Gastroesophageal sphincter (tissue), 4 donors: ENCODE data around the gene RPL38. TPM values are rescaled to one million over a fixed set of nuclear protein-coding genes. Genes with fewer than 3 reads are reported as not detected.

Experiments used
- ATAC-seq: fragments of 150-250 bp; one replicate; pipeline ENCODE4 v1.9.1; 2016; ENCODE audit warnings: mild to moderate bottlenecking, moderate library complexity
- H3K27ac ChIP-seq, 4 donors: fragments of 200-600 bp; sonication (generic) in 3 of 4; 1 replicate in 3 of 4; 2 replicates in 1 of 4; pipeline ENCODE4 v1.5.1; 2016 to 2019
- H3K27me3 ChIP-seq: fragments of 200-600 bp; sonication (generic); one replicate; pipeline ENCODE4 v1.5.1; 2019
- H3K36me3 ChIP-seq, 2 donors: fragments of 200-600 bp; sonication (generic); one replicate each; pipeline ENCODE4 v1.5.1; 2019; ENCODE audit warnings: control low read depth in 1 of 2
- H3K4me1 ChIP-seq, 3 donors: fragments of 200-600 bp; sonication (generic); 1 replicate in 2 of 3; 2 replicates in 1 of 3; pipeline ENCODE4 v1.5.1; 2016 to 2019; ENCODE audit warnings: control low read depth in 2 of 3
- H3K4me3 ChIP-seq, 2 donors: fragments of 200-600 bp; sonication (generic); one replicate each; pipeline ENCODE4 v1.5.1; 2019; ENCODE audit warnings: mild to moderate bottlenecking in 1 of 2, moderate library complexity in 1 of 2
- H3K9me3 ChIP-seq, 3 donors: fragments of 200-600 bp; sonication (generic); one replicate each; pipeline ENCODE4 v1.5.1; 2017 to 2019; ENCODE audit warnings: control low read depth in 2 of 3
- EP300 ChIP-seq: sonication (generic); formaldehyde crosslinking; IDR thresholded peaks from one replicate; pipeline ENCODE4 v1.6.1; 2017; ENCODE audit warnings: antibody characterized with exemption, mild to moderate bottlenecking
- POLR2A ChIP-seq, 2 donors: fragments of 450-650 bp; IDR thresholded peaks; one replicate each; pipeline ENCODE4 v1.6.1; 2017; ENCODE audit warnings: antibody characterized with exemption in 2 of 2, mild to moderate bottlenecking in 2 of 2, moderate library complexity in 1 of 2
- POLR2AphosphoS5 ChIP-seq: sonication (generic); formaldehyde crosslinking; IDR thresholded peaks from one replicate; pipeline ENCODE4 v1.6.1; 2017; ENCODE audit warnings: antibody characterized with exemption
- WGBS, 2 donors: methylation state at CpG; one replicate each; pipeline ENCODE4 v1.1.5; 2018; ENCODE audit warnings: low coverage in 1 of 2; 5-methylcytosine and 5-hydroxymethylcytosine counted together
- total RNA-seq, 4 donors: library from RNA; depleted of rRNA; stranded (reverse); fragments of >200 nt; gene quantifications; one replicate each; pipeline ENCODE4 v1.1.0, GENCODE V29; 2016
- TF ChIP-seq, protein P1 (sequence below), 4 experiments: fragments of 200-600 bp in 2 of 4; fragments of 450-650 bp in 2 of 4; sonication (generic) in 1 of 4; IDR thresholded peaks; one replicate each; pipeline ENCODE4 v1.5.1; 2017 to 2019; ENCODE audit warnings: antibody characterized with exemption in 4 of 4, mild to moderate bottlenecking in 2 of 4, moderate library complexity in 2 of 4

RPL38 gene
- total RNA-seq, 4 donors from 2014 or later, result 407 to 628 (median 526) TPM

DNA sequence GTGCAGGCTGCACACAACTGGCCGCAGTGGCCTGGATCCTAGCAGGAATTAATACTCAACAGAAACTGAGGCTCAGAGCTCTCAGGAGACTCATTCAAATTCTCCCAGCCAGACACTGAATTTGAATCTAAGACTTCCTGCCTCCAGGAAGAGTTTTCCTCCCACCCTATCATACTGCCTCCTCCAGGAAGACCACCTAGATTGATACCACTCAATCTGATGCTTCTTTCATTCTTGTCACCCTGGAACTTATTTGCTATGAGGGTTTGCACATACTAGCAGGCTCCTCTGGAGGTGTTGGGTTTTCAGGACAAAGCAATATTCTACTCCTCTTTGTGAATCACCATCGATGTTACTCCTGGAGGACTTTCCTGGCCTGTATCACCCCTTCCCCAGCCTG is 5.7 kb upstream of the RPL38 start:
- WGBS, 2 donors, result 83 to 100% methylated on average over 1 to 2 of the region's 2 CpGs
- no peak for ATAC-seq

DNA sequence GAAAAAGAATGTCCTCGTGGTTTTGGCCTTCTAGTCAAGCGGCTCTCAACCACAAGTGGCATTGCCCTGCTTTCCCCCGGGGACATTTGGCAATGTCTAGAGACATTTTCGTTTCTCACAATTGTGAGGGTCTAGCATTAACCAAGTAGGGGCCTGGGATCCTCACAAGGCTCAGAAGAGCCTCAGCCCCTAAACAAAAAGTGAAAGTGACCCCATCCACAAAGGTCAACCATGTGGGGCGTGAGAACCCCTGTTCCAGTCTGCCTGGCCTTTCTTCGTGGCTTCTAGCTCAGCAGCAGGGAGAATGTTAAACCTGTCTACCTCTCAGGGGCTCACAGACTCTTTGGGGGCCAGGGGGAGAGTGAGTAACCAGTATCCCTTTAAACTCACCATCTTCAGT is 4.8 kb upstream of the RPL38 start:
- no peak for ATAC-seq
- Histone ChIP-seq H3K27ac (no peak overlapping the region), H3K27me3 (peaks cover 93% of the 10 kb centered on the region), H3K4me1 (peaks cover 0 to 13% (median 0%) of the 10 kb centered on the region in 3 donors), H3K9me3 (no peaks in the 10 kb centered on the region), H3K36me3 (no peaks in the 10 kb centered on the region), H3K4me3 (no peak overlapping the region)
- no peak for TF ChIP-seq POLR2A (IDR thresholded peaks at IDR 0.05)
- TF ChIP-seq POLR2AphosphoS5, result no peak
- TF ChIP-seq, protein P1, sequence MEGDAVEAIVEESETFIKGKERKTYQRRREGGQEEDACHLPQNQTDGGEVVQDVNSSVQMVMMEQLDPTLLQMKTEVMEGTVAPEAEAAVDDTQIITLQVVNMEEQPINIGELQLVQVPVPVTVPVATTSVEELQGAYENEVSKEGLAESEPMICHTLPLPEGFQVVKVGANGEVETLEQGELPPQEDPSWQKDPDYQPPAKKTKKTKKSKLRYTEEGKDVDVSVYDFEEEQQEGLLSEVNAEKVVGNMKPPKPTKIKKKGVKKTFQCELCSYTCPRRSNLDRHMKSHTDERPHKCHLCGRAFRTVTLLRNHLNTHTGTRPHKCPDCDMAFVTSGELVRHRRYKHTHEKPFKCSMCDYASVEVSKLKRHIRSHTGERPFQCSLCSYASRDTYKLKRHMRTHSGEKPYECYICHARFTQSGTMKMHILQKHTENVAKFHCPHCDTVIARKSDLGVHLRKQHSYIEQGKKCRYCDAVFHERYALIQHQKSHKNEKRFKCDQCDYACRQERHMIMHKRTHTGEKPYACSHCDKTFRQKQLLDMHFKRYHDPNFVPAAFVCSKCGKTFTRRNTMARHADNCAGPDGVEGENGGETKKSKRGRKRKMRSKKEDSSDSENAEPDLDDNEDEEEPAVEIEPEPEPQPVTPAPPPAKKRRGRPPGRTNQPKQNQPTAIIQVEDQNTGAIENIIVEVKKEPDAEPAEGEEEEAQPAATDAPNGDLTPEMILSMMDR (IDR thresholded peaks at IDR 0.05), result no peak
- TF ChIP-seq EP300, result no peak
- WGBS, 2 donors, result 51 to 62% methylated on average over 2 of the region's 6 CpGs

More for the DNA sequence above, 5.7 kb upstream of the RPL38 start:
- Histone ChIP-seq H3K4me1 (peaks cover 0 to 8% (median 0%) of the 10 kb centered on the region in 3 donors), H3K9me3 (no peaks in the 10 kb centered on the region), H3K4me3 (no peak overlapping the region), H3K36me3 (no peaks in the 10 kb centered on the region), H3K27ac (no peak overlapping the region), H3K27me3 (peaks cover 97% of the 10 kb centered on the region)
- TF ChIP-seq EP300 (no peak), POLR2A (IDR thresholded peaks at IDR 0.05) (no peak), POLR2AphosphoS5 (no peak)
- TF ChIP-seq, protein P1 (IDR thresholded peaks at IDR 0.05), result no peak

DNA sequence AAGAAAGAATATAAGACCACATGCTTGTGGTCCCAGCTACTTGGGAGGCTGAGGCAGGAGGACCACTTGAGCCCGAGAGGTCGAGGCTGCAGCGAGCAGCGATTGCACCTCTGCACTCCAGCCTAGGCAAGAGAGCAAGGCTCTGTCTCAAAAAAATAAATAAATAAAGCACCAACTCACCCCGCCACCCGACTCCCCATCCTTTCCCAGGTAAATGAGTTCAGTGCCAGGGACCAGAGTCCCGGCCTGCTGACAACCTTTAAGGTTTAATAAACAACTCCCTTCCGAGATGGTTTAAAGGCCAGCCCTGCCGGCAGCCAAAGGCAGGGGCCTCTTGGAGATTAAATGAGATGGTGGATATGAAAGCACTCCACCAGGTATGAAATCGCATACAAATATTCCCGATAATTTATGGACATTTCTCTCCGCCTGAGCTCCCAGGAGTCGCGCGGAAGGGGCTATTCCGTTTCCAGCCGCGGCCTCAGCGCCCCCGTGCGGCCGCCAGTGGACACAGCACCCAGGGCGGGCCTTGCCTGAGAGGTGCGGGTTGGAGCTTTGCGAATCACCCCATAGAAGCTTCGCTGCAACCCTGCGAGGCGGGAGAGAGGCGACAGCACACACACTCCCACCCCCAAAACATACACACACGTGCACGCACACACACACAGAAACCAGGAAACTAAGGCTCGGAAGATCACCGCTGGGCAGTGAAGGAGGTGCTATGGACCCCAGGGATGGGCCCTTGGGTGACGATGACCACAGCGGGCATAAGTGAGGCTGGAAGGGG is 4.0 kb upstream of the RPL38 start:
- peak; percentile 54 for ATAC-seq
- WGBS, 2 donors, result 36 to 40% methylated on average over 11 to 12 of the region's 35 CpGs
- Histone ChIP-seq H3K27ac (no peak overlapping the region), H3K4me1 (peaks cover 0 to 18% (median 3%) of the 10 kb centered on the region in 3 donors), H3K4me3 (no peak overlapping the region), H3K36me3 (peaks cover 0 to 2% of the 10 kb centered on the region in 2 donors), H3K27me3 (peaks cover 85% of the 10 kb centered on the region), H3K9me3 (no peaks in the 10 kb centered on the region)
- no peak for TF ChIP-seq EP300
- TF ChIP-seq, protein P1 (IDR thresholded peaks at IDR 0.05), result peak; percentile 69 to 93 (median 87)

DNA sequence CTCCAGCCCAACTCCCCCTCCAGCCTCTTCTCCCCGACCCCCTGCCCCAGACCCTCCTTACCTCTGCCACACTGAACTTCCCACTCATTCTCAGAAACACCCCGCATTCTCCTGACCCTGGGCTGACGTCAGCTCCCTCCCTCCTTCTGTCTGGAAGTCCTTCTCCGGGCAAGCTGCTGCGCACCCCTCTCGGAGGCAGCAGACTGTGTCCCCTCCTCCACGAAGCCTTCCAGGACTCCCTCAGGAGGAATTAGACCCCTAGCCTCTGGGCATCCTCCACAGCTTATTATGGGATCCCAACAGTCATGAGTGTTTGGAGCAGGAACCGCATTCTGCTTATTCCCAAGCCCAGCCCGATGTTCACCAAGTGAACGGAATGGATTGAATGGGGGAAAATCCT is 3.4 kb upstream of the RPL38 start:
- Histone ChIP-seq H3K27ac (no peak overlapping the region), H3K27me3 (peaks cover 79% of the 10 kb centered on the region), H3K9me3 (no peaks in the 10 kb centered on the region), H3K4me3 (no peak overlapping the region), H3K36me3 (peaks cover 0 to 8% of the 10 kb centered on the region in 2 donors), H3K4me1 (peaks cover 0 to 24% (median 9%) of the 10 kb centered on the region in 3 donors)
- TF ChIP-seq EP300, result no peak
- TF ChIP-seq, protein P1 (IDR thresholded peaks at IDR 0.05), result no peak
- no peak for TF ChIP-seq POLR2AphosphoS5
- no peak for TF ChIP-seq POLR2A (IDR thresholded peaks at IDR 0.05)
- no peak for ATAC-seq
- 54% methylated on average over 9 of the region's 10 CpGs; no CpG with 5 or more reads in 1 of the 2 donors for WGBS, 2 donors

DNA sequence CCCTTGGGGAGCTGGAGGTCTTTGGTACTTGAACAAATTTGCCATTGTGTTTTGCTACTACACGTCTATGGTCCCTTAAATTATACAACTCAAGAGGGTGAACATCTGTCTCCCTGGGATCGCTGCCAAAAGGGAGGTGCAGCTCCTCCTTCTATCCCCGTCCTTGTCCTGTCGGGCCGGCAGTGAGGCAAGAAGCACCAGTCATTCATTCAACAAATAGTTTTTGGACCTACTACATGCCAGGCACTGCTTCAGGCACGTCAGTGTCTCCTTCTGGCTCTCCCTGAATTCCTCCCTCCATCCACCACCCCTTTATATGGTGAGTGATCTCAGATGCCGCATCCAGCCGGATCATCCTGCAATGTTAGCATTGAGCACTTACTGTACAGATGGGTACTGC is 2.2 kb upstream of the RPL38 start:
- H3K27ac ChIP-seq, result no peak overlapping the region
- ATAC-seq, result no peak
- H3K27me3 ChIP-seq, result peaks cover 67% of the 10 kb centered on the region
- H3K4me3 ChIP-seq, result no peak overlapping the region
- H3K36me3 ChIP-seq, result peaks cover 0 to 19% of the 10 kb centered on the region in 2 donors
- TF ChIP-seq POLR2AphosphoS5 (no peak), POLR2A (IDR thresholded peaks at IDR 0.05) (no peak)
- TF ChIP-seq, protein P1 (IDR thresholded peaks at IDR 0.05), result no peak
- H3K9me3 ChIP-seq, result no peaks in the 10 kb centered on the region
- peaks cover 0 to 36% (median 16%) of the 10 kb centered on the region in 3 donors for H3K4me1 ChIP-seq
- WGBS, 2 donors, result 19 to 20% methylated on average over 5 of the region's 8 CpGs
